ENCODE data around the gene PLXNA3.

PLXNA3 gene

DNA sequence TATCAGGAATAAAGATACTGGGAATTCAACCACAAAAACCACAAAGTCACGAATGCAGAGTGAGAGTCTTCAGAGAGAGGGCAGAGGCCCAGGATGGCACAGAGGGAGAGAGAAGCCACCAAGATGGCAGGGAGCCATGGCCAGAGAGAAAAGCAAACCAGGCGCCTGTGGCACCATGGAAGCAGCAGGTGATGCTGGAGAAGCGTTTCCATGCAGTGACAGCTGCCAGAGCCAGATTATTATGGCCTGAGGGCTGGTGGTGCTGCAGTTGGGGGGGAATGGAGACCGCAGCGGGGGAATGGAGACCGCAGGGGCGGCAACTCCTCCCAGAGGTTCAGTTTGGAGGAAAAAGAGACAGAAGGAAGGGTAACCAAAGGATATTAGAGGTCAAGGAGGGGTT is 40.9 kb upstream of the PLXNA3 start:
- no peak for TF ChIP-seq CTCF (IDR thresholded peaks at IDR 0.05; ENCODE audit: insufficient read depth, low read depth, low read length, missing control alignments)
- H3K4me3 ChIP-seq (ENCODE audit: low read length) = no peak overlapping the region
- no peak for DNase-seq (ENCODE audit: low read depth)

- no peak overlapping the region for H3K4me3 ChIP-seq (ENCODE audit: low read length)
- TF ChIP-seq CTCF (IDR thresholded peaks at IDR 0.05; ENCODE audit: insufficient read depth, low read depth, low read length, missing control alignments) = no peak
- no peak for DNase-seq (ENCODE audit: low read depth)
Observed at GRCh38 chrX:154419189-154419588, 38.9 kb upstream of the PLXNA3 start.

GRCh38 chrX:154419688-154420401 is 38.2 kb upstream of the PLXNA3 start:
- TF ChIP-seq CTCF (IDR thresholded peaks at IDR 0.05; ENCODE audit: insufficient read depth, low read depth, low read length, missing control alignments) = no peak
- H3K4me3 ChIP-seq (ENCODE audit: low read length) = no peak overlapping the region
- DNase-seq (ENCODE audit: low read depth) = no peak

DNA sequence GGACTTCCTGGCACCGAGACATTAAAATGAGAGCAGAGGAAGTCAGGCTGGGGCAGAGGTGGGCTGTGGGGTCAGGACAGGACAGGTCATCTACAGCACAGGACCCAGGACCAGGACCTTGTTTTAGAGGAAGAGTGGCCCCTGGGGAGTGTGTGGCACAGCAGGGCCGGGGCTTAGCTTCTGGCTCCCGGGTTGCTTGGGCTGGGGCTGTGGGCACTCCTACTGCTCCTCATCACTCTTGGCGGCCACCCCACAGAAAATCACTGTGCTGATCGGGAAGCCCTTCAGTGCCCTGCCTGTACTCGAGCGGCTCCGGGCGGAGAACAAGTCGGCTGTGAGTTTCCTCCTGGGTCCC is 37.7 kb upstream of the PLXNA3 start:
- no peak overlapping the region for H3K4me3 ChIP-seq (ENCODE audit: low read length)
- no peak for DNase-seq (ENCODE audit: low read depth)
- TF ChIP-seq CTCF (IDR thresholded peaks at IDR 0.05; ENCODE audit: insufficient read depth, low read depth, low read length, missing control alignments) = no peak

DNA sequence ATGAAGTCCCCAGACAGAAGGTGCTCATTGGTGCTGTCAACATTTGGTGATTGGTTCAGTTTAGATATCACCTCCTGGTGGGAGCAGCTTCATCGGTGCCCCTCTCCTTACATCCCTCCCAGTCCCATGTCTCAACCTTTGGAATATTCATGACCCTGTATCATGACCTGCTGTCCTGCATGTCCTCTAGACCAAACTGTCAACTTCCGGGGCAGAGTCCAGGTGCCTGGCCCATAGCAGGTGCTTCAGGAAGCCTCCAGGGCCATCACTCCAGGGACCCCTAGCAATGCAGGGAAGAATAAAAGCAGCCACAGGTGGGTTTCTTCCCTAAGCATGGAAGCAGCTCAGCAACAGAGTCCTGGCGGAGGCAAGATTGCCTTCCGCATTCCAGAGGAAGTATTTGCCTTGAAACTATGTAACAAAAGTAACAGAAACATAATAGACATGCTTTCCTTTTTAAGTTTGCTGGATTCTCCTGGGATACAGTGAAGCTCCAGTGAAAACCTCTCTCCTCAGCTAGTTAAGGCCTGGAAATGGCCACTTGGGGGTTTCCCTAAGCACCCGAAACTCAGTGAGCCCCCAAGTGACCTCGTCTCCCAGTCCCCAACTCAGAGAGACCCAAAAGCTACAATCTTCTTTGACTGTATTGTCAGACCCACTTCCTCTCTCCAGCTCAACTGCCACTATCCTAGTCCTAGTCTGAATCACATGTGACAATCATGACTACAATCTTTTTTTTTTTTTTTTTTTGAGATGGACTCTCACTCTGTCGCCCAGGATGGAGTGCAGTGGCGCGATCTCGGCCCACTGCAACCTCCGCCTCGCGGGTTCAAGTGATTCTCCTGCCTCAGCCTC is 30.9 kb upstream of the PLXNA3 start:
- no peak for DNase-seq (ENCODE audit: low read depth)
- no peak overlapping the region for H3K4me3 ChIP-seq (ENCODE audit: low read length)
- no peak for TF ChIP-seq CTCF (IDR thresholded peaks at IDR 0.05; ENCODE audit: insufficient read depth, low read depth, low read length, missing control alignments)

GRCh38 chrX:154428176-154429171 is 29.6 kb upstream of the PLXNA3 start, which contains the start of gene ATP6AP1:
Gene ATP6AP1, plus strand, starts transcription at chrX:154428677. Its CDS starts 16 bp downstream, at chrX:154428693.
- DNase-seq (ENCODE audit: low read depth) = peak; percentile 94
- peak within 1 kb of the TSS; percentile 53 for H3K4me3 ChIP-seq (ENCODE audit: low read length)
- TF ChIP-seq CTCF (IDR thresholded peaks at IDR 0.05; ENCODE audit: insufficient read depth, low read depth, low read length, missing control alignments) = no peak

Measured in epithelial cell of esophagus (primary cell).